Effector memory CD4-positive, alpha-beta T cell (primary cell): ENCODE results near the gene ZNF665.
"Not testable (repeated sequence)": the region's sequence is repeated elsewhere in the genome, so short reads cannot be mapped to it uniquely, and the experiment has no call there.

ENCODE experiments used
- DNase-seq, 3 donors: peaks; one replicate each; pipeline ENCODE4 v3.0.0-alpha.2; 2020
- H3K27ac ChIP-seq: 2 replicates; pipeline ENCODE4 v1.7.0; 2013; ENCODE audit warnings: mild to moderate bottlenecking, low read length, moderate library complexity; ENCODE audit not compliant: insufficient read depth, poor library complexity, severe bottlenecking
- H3K27me3 ChIP-seq: replicated peaks from 2 replicates; pipeline ENCODE4 v1.7.0; 2013; ENCODE audit warnings: mild to moderate bottlenecking, low read length; ENCODE audit not compliant: insufficient read depth, control insufficient read depth, poor library complexity, severe bottlenecking
- H3K36me3 ChIP-seq: 2 replicates; pipeline ENCODE4 v1.7.0; 2013; ENCODE audit warnings: mild to moderate bottlenecking, low read length, moderate library complexity; ENCODE audit not compliant: control insufficient read depth, insufficient read depth
- H3K4me1 ChIP-seq: 2 replicates; pipeline ENCODE4 v1.7.0; 2013; ENCODE audit warnings: low read length, mild to moderate bottlenecking; ENCODE audit not compliant: control insufficient read depth, insufficient read depth, poor library complexity, severe bottlenecking
- H3K4me3 ChIP-seq: 2 replicates; pipeline ENCODE4 v1.7.0; 2013; ENCODE audit warnings: low read length, low read depth, mild to moderate bottlenecking; ENCODE audit not compliant: insufficient read depth, poor library complexity, severe bottlenecking
- H3K9me3 ChIP-seq: 2 replicates; pipeline ENCODE4 v1.7.0; 2013; ENCODE audit warnings: mild to moderate bottlenecking, low read length, moderate library complexity; ENCODE audit not compliant: control insufficient read depth

The ZNF665 gene

DNA sequence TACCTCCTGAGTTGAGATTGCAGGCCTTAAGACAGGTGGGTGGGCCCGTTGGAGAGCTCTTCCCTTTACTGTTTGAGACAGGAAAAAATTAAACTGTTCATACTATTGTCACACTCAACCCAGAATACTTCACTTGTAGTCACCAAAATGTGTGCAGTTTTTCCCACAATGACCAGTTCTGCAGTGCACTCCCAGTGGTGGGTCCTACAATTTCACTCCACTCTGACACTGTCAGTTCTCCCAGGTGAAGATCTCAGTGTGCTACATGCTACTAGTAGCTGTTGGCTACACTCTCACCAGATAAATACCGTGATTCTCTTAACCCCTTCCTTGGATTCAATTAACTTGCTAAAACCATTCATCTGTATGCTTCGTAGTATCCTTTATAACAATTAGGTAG, 2.9 kb downstream of the ZNF665 start:
- DNase-seq = no peak
- no peaks in the 10 kb centered on the region for H3K36me3 ChIP-seq
- no peak overlapping the region for H3K27ac ChIP-seq
- H3K4me1 ChIP-seq = no peaks in the 10 kb centered on the region
- H3K4me3 ChIP-seq = no peak overlapping the region
- no peaks in the 10 kb centered on the region for H3K9me3 ChIP-seq
- no peaks in the 10 kb centered on the region for H3K27me3 ChIP-seq

DNA sequence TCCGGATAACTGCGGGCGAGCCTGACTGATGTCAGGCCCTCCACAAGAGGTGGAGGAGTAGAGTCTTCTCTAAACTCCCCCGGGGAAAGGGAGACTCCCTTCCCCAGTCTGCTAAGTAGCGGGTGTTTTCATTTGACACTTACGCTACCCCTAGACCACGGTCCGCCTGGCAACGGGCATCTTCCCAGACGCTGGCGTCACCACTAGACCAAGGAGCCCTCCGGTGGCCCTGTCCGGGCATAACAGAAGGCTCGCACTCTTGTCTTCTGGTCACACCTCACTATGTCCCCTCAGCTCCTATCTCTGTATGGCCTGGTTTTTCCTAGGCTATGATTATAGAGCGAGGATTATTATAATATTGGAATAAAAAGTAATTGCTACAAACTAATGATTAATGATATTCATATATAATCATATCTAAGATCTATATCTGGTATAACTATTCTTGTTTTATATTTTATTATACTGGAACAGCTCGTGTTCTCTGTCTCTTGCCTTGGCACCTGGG, 3.4 kb downstream of the ZNF665 start:
- not testable (repeated sequence) for H3K9me3 ChIP-seq, H3K27me3 ChIP-seq, DNase-seq, H3K4me3 ChIP-seq, H3K27ac ChIP-seq, H3K4me1 ChIP-seq, H3K36me3 ChIP-seq

DNA sequence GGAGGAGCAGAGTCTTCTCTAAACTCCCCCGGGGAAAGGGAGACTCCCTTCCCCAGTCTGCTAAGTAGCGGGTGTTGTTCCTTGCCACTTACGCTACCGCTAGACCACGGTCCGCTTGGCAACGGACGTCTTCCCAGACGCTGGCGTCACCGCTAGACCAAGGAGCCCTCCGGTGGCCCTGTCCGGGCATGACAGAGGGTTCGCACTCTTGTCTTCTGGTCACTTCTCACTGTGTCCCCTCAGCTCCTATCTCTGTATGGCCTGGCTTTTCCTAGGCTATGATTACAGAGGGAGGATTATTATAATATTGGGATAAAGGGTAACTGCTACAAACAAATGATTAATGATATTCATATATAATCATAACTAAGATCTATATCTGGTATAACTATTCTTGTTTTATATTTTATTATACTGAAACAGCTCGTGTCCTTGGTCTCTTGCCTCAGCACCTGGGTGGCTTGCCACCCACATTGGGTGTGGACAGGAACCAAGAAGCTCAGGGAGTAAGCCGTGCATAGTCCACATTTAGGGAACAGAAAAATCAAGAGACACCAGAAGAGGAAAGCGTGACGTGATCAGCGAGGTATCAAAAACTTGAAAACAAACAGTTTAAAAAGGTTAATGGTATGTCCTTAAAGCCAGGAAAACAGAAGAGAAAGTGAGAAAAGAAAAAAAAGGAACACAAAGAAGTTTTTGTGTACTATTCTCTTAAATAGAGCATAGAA, 7.8 kb downstream of the ZNF665 start:
- H3K4me1 ChIP-seq, H3K9me3 ChIP-seq, DNase-seq, H3K4me3 ChIP-seq, H3K27me3 ChIP-seq, H3K36me3 ChIP-seq, H3K27ac ChIP-seq: not testable (repeated sequence)

DNA sequence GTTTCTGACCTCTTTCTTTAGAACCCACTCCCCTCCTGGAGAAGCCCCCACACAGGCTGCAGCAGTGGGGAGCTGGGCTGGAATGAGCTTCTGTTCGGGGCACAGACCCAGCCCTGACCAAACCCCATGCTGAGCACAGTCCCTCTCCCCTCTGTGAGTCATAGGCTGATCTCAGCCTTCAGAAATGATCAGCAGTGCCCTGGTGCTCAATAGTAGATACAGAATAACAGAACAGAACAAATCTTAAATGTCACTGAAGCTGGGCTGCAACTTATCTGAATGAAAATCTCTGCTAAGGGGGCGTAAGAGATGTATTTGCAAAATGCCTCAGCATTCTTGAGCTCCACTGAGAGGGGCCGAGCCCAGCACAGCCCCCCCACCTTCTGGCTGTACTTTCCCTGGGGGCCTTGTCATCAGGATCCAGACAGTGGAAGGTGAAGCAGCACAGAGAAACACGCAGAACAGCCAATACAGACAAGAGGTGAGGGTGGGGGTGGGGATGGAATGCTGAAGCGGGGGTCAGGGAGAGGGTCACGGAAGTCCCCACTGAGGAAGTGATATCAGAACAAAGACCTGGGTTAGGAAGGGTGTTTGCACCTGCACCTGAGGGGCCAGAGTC, 9.9 kb downstream of the ZNF665 start:
- Histone ChIP-seq H3K36me3 (peaks cover 3% of the 10 kb centered on the region), H3K9me3 (no peaks in the 10 kb centered on the region), H3K4me1 (no peaks in the 10 kb centered on the region), H3K27ac (no peak overlapping the region), H3K4me3 (no peak overlapping the region), H3K27me3 (no peaks in the 10 kb centered on the region)
- no peak for DNase-seq

DNA sequence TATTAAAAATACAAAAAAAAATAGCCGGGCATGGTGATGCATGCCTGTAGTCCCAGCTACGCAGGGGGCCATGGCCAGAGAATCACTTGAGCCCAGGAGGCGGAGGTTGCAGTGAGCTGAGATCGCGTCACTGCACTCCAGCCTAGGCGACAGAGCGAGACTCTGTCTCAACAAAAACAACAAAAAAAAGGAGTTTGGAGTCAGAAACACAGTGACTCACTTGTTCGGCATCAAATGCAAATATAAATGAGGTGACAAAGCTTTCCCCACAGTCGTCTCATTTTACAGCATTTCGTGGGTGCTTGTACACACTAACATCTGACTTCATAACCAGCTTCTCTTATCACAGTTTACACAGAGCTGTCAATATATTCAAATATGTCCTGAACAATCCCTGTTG, 11.0 kb downstream of the ZNF665 start:
- Histone ChIP-seq H3K4me3 (no peak overlapping the region), H3K4me1 (no peaks in the 10 kb centered on the region), H3K9me3 (no peaks in the 10 kb centered on the region), H3K27ac (no peak overlapping the region), H3K36me3 (peaks cover 3% of the 10 kb centered on the region), H3K27me3 (no peaks in the 10 kb centered on the region)
- DNase-seq = no peak

DNA sequence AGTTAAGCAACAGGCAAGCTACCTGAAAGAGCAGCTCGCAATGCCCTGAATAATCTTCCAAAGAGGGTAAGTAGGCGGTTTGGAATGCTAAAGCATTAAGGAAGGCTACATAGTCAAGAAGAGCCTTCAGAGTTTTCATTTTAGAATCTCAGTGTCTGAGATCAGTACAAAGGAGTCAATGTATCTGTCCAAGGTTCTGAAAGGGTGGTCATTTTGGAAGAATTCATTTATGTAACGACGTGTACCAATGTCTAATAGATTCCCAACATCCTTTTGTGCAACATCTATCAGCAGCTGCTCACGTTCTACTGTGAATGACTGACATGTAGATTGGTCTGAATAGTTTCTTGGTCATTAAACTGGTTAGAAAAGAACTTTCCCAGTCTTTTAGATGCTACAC, 15.2 kb downstream of the ZNF665 start:
- H3K4me3 ChIP-seq = no peak overlapping the region
- H3K4me1 ChIP-seq = no peaks in the 10 kb centered on the region
- no peaks in the 10 kb centered on the region for H3K27me3 ChIP-seq
- no peak overlapping the region for H3K27ac ChIP-seq
- peaks cover 6% of the 10 kb centered on the region for H3K9me3 ChIP-seq
- peaks cover 3% of the 10 kb centered on the region for H3K36me3 ChIP-seq
- DNase-seq = no peak

DNA sequence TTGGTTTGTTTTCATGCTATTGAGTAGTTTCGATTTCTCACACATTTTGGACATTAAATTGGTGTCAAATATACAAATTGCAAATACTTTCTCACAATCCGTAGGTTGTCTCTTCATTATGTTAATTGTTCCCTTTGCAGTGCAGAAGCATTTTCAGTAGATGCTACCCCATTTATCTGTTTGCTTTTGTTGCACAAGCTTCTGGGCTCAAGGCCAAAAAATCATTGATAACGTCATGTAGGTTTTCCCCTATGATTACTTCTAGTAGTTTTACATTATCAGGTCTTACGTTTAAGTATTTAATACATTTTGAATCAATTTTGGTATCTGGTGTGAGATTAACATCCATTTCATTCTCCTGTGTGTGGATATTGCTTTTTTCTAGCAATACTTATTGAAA, 20.3 kb downstream of the ZNF665 start:
- H3K27ac ChIP-seq = no peak overlapping the region
- H3K36me3 ChIP-seq = no peaks in the 10 kb centered on the region
- H3K9me3 ChIP-seq = peaks cover 6% of the 10 kb centered on the region
- H3K4me1 ChIP-seq = no peaks in the 10 kb centered on the region
- DNase-seq = no peak
- H3K4me3 ChIP-seq = no peak overlapping the region
- H3K27me3 ChIP-seq = no peaks in the 10 kb centered on the region

DNA sequence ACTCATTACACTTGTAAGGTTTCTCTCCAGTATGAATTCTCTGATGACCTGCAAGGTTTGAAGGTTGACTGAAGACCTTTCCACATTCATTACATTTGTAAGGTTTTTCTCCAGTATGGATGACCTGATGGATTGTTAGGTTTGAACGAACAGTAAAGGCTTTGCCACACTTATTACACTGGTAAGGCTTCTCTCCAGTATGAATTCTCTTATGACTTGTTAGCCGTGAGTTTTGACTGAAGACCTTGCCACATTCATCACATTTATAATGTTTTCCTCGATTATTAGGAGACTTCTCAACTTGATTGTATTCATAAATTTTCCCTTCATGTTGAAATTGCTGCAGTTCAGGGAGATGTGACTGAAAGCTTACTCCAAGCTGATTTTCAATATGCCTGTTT, 27.5 kb downstream of the ZNF665 start:
- Histone ChIP-seq H3K4me3 (no peak overlapping the region), H3K9me3 (peaks cover 28% of the 10 kb centered on the region), H3K27ac (no peak overlapping the region), H3K36me3 (peaks cover 4% of the 10 kb centered on the region), H3K4me1 (no peaks in the 10 kb centered on the region), H3K27me3 (no peaks in the 10 kb centered on the region)
- DNase-seq = no peak

DNA sequence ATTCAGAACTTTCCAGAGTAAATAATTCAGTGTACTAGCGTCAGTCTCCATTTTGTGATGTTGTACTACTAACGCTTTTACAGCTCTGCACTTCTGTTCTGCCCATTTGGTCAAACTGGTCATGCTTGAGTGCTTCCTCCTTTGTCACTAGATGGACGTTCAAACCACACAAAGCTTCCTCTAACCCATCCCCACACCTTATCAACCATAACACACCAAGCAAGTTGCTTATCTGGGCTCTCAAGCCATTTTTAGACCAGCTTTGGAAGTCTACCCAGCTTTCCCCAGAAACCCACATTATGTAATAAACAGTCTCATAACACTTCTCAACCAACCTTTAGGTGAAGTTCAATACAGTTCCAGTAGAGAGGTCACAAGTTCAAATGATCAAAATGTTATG, 32.0 kb downstream of the ZNF665 start:
- Histone ChIP-seq H3K4me3 (no peak overlapping the region), H3K4me1 (peaks cover 5% of the 10 kb centered on the region), H3K27me3 (no peaks in the 10 kb centered on the region), H3K27ac (no peak overlapping the region), H3K36me3 (peaks cover 3% of the 10 kb centered on the region), H3K9me3 (peaks cover 25% of the 10 kb centered on the region)
- DNase-seq = no peak

DNA sequence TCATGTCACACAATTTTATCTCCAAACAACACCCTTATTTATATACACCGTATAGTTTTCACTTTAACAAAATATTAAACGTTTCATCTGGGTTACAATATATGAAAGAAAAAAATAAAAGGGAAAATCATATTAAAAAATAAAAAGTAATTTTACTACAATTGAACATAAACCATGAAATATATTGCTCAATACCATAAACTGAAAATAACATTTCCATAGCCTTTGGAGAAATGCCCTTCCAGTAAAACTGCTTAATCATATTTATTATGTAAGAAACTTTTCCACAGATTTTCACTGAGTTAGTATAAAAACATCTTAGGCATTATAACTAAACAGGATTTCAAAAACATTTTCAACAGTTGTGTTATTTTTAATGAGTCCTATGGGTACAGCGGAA, 32.8 kb downstream of the ZNF665 start:
- no peaks in the 10 kb centered on the region for H3K36me3 ChIP-seq
- H3K9me3 ChIP-seq = peaks cover 18% of the 10 kb centered on the region
- H3K27me3 ChIP-seq = no peaks in the 10 kb centered on the region
- no peak overlapping the region for H3K4me3 ChIP-seq
- peaks cover 5% of the 10 kb centered on the region for H3K4me1 ChIP-seq
- DNase-seq = no peak
- no peak overlapping the region for H3K27ac ChIP-seq
